Mesothelial cell of epicardium (in vitro differentiated cells): ENCODE results near the gene ATG101. TPM values are rescaled to one million over a fixed set of nuclear protein-coding genes. Genes with fewer than 3 reads are reported as not detected.

Source experiments
- DNase-seq, 2 experiments: peaks; one replicate each; pipeline ENCODE4 v3.0.0; 2021; ENCODE audit warnings: low spot score in 2 of 2; ENCODE audit not compliant: unreplicated experiment in 2 of 2
- H3K27ac Mint-ChIP-seq: 2 replicates; pipeline ENCODE4 v1.8.0; 2021; ENCODE audit warnings: mixed read lengths
- H3K27me3 Mint-ChIP-seq: 2 replicates; pipeline ENCODE4 v1.8.0; 2021; ENCODE audit warnings: low read depth, mixed read lengths
- H3K36me3 Mint-ChIP-seq: 2 replicates; pipeline ENCODE4 v1.8.0; 2021; ENCODE audit warnings: mixed read lengths
- H3K4me1 Mint-ChIP-seq: 2 replicates; pipeline ENCODE4 v1.8.0; 2021; ENCODE audit warnings: mixed read lengths
- H3K4me3 Mint-ChIP-seq: 2 replicates; pipeline ENCODE4 v1.8.0; 2021; ENCODE audit warnings: mild to moderate bottlenecking, moderate library complexity, mixed read lengths
- H3K9me3 Mint-ChIP-seq: 2 replicates; pipeline ENCODE4 v1.8.0; 2021; ENCODE audit warnings: mixed read lengths
- CTCF ChIP-seq: fragments of 200-600 bp; sonication (generic); IDR thresholded peaks from one replicate; pipeline ENCODE4 v1.5.0; 2021; ENCODE audit warnings: antibody characterized with exemption; ENCODE audit not compliant: unreplicated experiment
- total RNA-seq: library from RNA; stranded (reverse); gene quantifications from 3 replicates; pipeline ENCODE4 v1.2.1, GENCODE V29; 2021

The ATG101 gene
- total RNA-seq, 1 donor from 2014 or later: 32.8 TPM

- DNase-seq: no peak
- no peaks in the 10 kb centered on the region for H3K36me3 Mint-ChIP-seq
- peaks cover 7% of the 10 kb centered on the region for H3K4me1 Mint-ChIP-seq
- no peak overlapping the region for H3K4me3 Mint-ChIP-seq
- H3K9me3 Mint-ChIP-seq: no peaks in the 10 kb centered on the region
- TF ChIP-seq CTCF: no peak
- H3K27me3 Mint-ChIP-seq: peaks cover 8% of the 10 kb centered on the region
- H3K27ac Mint-ChIP-seq: no peak overlapping the region
Observed at GRCh38 chr12:52125476-52125900, 55.7 kb downstream of the ATG101 start.

DNA sequence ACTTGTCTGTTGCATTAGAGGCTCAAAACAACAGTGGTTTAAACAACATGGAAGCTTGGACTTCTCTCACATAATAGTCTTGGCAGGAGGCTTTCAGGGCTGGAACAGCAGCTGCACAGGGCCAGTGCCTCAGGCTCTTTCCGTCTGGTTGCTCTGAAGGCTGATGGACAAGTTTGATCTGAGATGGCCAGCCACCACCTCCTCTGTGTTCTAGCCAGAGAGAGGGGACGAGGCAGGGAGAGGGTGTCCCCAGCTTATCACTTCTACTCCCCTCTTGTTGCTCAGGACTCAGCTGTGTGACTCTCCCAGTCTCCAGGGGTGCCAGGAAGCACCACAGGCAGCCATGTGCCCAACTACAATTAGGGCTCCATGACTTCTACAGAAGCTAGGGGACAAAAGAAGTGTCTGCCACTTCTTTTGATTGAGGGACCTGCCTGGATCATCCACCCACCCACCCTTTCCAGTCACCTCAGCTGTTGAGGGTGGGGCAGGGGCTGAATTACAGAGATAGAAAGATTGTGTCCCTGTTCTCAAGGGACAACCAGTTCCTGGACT, 56.3 kb downstream of the ATG101 start:
- no peaks in the 10 kb centered on the region for H3K36me3 Mint-ChIP-seq
- H3K9me3 Mint-ChIP-seq: no peaks in the 10 kb centered on the region
- H3K4me1 Mint-ChIP-seq: peaks cover 7% of the 10 kb centered on the region
- peaks cover 6% of the 10 kb centered on the region for H3K27me3 Mint-ChIP-seq
- no peak for TF ChIP-seq CTCF
- H3K4me3 Mint-ChIP-seq: no peak overlapping the region
- no peak overlapping the region for H3K27ac Mint-ChIP-seq
- no peak for DNase-seq

Other genes starting within 250 kb of the ATG101 start
- 4.8 to 5.2 TPM (median 5.2 TPM) in 3 replicates for gene FIGNL2, start 221.3 kb upstream of the ATG101 start, total RNA-seq
- gene ANKRD33, start 181.9 kb upstream of the ATG101 start, total RNA-seq: 0.18 to 0.27 TPM (median 0.22 TPM) in 3 replicates
- gene ACVRL1, start 162.5 kb upstream of the ATG101 start, total RNA-seq: 0.16 TPM in 1 of 3 replicates, not detected in the others
- 31.2 to 31.3 TPM (median 31.2 TPM) in 3 replicates for gene ACVR1B, start 118.3 kb upstream of the ATG101 start, total RNA-seq
- gene TAMALIN, start 63.0 kb upstream of the ATG101 start, total RNA-seq: 20.3 to 24.3 TPM (median 22.0 TPM) in 3 replicates
- gene NR4A1, start 18.5 kb upstream of the ATG101 start, total RNA-seq: 138 to 141 TPM (median 141 TPM) in 3 replicates
- 0.16 TPM in 1 of 3 replicates, not detected in the others for gene SMIM41, start 9.7 kb downstream of the ATG101 start, total RNA-seq
- 2.7 to 3.0 TPM (median 3.0 TPM) in 3 replicates for gene KRT80, start 122.0 kb downstream of the ATG101 start, total RNA-seq
- 85.5 to 90.3 TPM (median 86.6 TPM) in 3 replicates for gene KRT7, start 163.3 kb downstream of the ATG101 start, total RNA-seq
- 0.16 TPM in 1 of 3 replicates, not detected in the others for gene KRT86, start 204.7 kb downstream of the ATG101 start, total RNA-seq
- gene KRT81, start 221.6 kb downstream of the ATG101 start, total RNA-seq: 0.16 TPM in 1 of 3 replicates, not detected in the others